Neural crest cell (in vitro differentiated cells): ENCODE measurements around the gene FHL2. TPM values are rescaled to one million over a fixed set of nuclear protein-coding genes. Genes with fewer than 3 reads are reported as not detected.

Source experiments
- DNase-seq: peaks from one replicate; pipeline ENCODE4 v3.0.0; 2021; ENCODE audit warnings: low read depth, mixed read lengths, low spot score
- H3K27ac Mint-ChIP-seq: one replicate; pipeline ENCODE4 v1.8.0; 2021; ENCODE audit warnings: mild to moderate bottlenecking, mixed read lengths; ENCODE audit not compliant: unreplicated experiment
- H3K27me3 Mint-ChIP-seq: 2 replicates; pipeline ENCODE4 v1.8.0; 2021; ENCODE audit warnings: low read depth, mild to moderate bottlenecking, mixed read lengths
- H3K36me3 Mint-ChIP-seq: 2 replicates; pipeline ENCODE4 v1.8.0; 2021; ENCODE audit warnings: low read depth, mild to moderate bottlenecking, mixed read lengths
- H3K4me1 Mint-ChIP-seq: 2 replicates; pipeline ENCODE4 v1.8.0; 2021; ENCODE audit warnings: mixed read lengths
- H3K4me3 Mint-ChIP-seq: one replicate; pipeline ENCODE4 v1.8.0; 2021; ENCODE audit warnings: mild to moderate bottlenecking, mixed read lengths
- H3K9me3 Mint-ChIP-seq: 2 replicates; pipeline ENCODE4 v1.8.0; 2021; ENCODE audit warnings: mixed read lengths
- total RNA-seq: library from RNA; stranded (reverse); gene quantifications from 2 replicates; pipeline ENCODE4 v1.2.1, GENCODE V29; 2021
- TF ChIP-seq, protein P1 (sequence below): fragments of 200-600 bp; sonication (generic); conservative IDR thresholded peaks from 2 replicates; pipeline ENCODE4 v1.5.0; 2021; ENCODE audit warnings: antibody characterized with exemption, mild to moderate bottlenecking

FHL2 gene
- total RNA-seq, 1 donor from 2014 or later: 4.8 TPM

DNA sequence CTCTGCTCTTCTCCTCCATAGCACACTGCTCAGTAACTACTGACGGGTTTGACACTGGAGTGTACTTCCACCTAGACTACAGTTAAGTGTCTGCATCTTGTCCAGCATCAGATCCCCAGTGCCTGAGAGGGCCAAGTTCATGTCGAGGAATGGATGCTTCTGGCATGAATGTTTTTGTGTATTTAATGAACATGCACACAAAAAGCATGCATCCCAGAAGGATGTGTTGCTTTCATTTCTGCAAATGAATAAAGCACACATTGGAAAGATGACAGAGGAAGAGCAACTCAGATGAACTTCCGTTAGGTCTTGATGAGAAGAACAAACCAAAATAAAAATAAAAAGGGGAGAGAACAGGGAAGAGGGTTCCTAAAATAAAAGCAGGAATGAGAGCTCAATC, 33.6 kb downstream of the FHL2 start:
- DNase-seq: no peak
- Mint-ChIP-seq H3K27ac (no peak overlapping the region), H3K27me3 (no peaks in the 10 kb centered on the region), H3K9me3 (no peaks in the 10 kb centered on the region), H3K4me1 (peaks cover 6% of the 10 kb centered on the region), H3K4me3 (no peak overlapping the region), H3K36me3 (no peaks in the 10 kb centered on the region)
- TF ChIP-seq, protein P1, sequence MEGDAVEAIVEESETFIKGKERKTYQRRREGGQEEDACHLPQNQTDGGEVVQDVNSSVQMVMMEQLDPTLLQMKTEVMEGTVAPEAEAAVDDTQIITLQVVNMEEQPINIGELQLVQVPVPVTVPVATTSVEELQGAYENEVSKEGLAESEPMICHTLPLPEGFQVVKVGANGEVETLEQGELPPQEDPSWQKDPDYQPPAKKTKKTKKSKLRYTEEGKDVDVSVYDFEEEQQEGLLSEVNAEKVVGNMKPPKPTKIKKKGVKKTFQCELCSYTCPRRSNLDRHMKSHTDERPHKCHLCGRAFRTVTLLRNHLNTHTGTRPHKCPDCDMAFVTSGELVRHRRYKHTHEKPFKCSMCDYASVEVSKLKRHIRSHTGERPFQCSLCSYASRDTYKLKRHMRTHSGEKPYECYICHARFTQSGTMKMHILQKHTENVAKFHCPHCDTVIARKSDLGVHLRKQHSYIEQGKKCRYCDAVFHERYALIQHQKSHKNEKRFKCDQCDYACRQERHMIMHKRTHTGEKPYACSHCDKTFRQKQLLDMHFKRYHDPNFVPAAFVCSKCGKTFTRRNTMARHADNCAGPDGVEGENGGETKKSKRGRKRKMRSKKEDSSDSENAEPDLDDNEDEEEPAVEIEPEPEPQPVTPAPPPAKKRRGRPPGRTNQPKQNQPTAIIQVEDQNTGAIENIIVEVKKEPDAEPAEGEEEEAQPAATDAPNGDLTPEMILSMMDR: no peak

DNA sequence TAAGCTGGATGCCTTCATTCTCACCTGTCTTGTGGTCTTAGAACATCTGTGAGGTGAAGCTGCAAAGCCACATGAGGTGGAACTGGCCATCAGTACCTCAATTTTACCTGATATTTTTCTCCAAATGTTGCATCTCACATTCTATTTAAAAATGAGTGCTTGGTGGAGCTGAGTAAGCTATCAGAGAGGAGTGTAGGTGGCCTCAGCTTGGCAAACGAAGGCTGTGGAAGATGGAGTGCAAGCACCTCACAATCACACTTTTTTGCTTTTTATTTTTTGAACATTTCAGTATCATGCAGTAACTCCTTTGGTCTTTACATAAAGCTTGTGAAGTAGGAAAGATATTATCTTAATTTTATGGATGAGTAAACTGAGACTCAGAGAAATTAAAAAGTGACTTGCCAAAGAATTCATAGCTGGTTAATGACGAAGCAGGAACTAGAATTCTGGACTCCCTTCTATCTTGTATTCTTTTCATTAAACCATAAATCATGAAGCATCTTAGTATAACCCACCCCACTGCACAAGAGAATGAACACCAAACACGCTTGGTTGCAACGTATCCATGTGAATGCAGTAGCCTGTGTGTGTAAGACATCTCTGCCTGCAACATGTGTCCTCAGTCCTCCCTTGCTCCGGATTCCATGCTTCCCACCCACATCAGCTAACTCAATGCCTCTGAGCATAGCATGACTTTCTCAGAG, 34.3 kb downstream of the FHL2 start:
- Mint-ChIP-seq H3K9me3 (no peaks in the 10 kb centered on the region), H3K36me3 (peaks cover 2% of the 10 kb centered on the region), H3K27ac (no peak overlapping the region), H3K4me3 (no peak overlapping the region), H3K4me1 (peaks cover under 1% of the 10 kb centered on the region), H3K27me3 (no peaks in the 10 kb centered on the region)
- TF ChIP-seq, protein P1: no peak
- no peak for DNase-seq

DNA sequence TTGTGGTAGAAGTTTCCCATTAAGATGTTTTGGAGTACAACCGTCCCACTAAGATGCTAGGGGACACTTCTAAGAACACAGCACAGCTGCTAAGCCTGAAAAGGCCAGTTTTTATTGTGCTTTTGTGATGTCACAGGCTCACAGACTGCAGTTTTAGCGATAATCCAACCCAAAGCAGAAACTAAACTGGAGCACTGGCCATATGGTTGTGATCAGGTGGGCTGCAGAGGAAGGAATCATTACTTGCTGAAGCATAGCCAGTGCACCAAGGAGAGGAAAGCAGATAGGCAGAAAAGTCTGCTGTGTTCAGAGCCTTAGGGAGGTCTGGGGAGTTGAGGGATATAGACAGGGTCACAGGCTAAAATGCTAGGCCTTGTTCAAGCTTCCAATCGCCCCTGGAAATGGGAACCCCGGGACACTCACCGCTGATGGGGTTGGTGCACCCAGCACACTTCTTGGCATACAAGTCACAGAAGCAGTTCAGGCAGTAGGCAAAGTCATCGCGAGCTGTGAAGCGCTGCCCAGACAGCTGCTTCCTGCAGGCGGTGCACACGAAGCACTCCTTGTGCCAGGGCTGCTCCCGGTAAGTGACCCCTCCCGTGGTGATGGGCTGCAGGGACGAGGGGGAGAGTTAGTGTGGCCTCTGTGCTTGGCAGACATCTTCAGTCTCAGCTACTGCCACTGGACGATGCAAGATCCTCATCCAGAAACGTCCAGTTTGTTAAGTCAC, 35.8 kb downstream of the FHL2 start:
- DNase-seq: no peak
- Mint-ChIP-seq H3K27me3 (no peaks in the 10 kb centered on the region), H3K9me3 (no peaks in the 10 kb centered on the region), H3K4me3 (no peak overlapping the region), H3K36me3 (peaks cover 9% of the 10 kb centered on the region), H3K4me1 (no peaks in the 10 kb centered on the region), H3K27ac (no peak overlapping the region)
- TF ChIP-seq, protein P1: no peak

DNA sequence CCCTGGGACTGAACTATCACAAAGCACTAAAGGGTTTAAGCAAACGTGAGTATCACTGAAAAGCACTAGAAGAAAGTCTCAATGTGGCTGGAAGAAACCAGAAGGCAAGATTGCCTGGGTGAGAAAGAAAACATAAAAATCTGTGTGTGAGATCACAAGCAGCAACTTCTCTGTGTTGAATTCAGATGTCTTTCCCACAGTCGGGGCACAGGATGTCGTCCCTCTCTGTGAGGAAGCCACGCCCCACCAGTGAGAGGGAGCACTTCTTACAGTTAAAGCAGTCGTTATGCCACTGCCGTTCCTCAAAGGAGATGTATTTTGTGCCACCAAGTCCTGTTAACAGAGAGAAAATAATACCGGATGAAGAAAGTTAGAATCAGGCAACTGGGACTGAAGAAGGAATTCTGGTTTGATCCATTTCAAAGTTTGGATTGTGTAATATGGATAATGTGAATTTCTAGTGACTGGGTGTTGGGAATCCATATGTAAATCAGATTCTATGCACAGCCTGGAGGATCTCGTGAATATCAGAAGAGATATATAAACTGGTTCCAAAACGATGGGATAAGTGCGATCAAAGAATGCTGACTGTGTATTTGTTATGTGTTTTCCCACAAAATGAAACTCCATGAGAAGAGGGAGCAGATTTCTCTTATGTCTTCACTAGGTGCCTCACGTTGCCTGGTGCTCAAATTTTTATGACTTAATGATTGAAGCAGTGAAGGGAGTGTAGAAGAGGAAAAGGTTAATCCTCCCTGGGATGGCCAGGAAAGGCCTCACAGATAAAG, 37.6 kb downstream of the FHL2 start:
- H3K9me3 Mint-ChIP-seq: peaks cover 3% of the 10 kb centered on the region
- H3K4me3 Mint-ChIP-seq: no peak overlapping the region
- H3K36me3 Mint-ChIP-seq: peaks cover 19% of the 10 kb centered on the region
- H3K27ac Mint-ChIP-seq: no peak overlapping the region
- no peak for DNase-seq
- no peaks in the 10 kb centered on the region for H3K27me3 Mint-ChIP-seq
- TF ChIP-seq, protein P1: no peak
- H3K4me1 Mint-ChIP-seq: no peaks in the 10 kb centered on the region

DNA sequence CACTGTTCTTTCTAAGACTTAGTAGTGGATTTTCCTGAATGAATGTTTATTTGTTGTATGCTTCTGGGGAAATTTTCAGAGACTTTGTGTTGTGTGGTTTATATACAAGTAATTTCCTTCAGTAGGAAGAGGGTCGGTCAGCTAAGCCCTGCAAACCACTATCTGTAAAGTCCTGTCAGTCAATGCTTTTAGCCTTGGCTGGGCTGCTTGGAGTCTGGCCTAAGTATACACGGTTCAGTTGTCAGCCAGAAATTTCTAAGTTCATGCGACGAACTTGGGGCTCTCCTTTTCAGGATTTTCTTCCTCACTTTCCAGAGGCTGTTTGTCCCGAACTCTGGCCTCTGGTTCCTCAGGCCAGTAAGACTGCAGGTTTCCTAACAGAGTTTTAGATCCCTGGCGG, 40.3 kb downstream of the FHL2 start:
- TF ChIP-seq, protein P1: no peak
- H3K27me3 Mint-ChIP-seq: no peaks in the 10 kb centered on the region
- H3K4me3 Mint-ChIP-seq: no peak overlapping the region
- peaks cover 3% of the 10 kb centered on the region for H3K9me3 Mint-ChIP-seq
- no peak overlapping the region for H3K27ac Mint-ChIP-seq
- H3K4me1 Mint-ChIP-seq: no peaks in the 10 kb centered on the region
- DNase-seq: no peak
- H3K36me3 Mint-ChIP-seq: peaks cover 26% of the 10 kb centered on the region
